HepG2 (cell line): Measurements from ENCODE around the gene SLC16A3. TPM values are rescaled to one million over a fixed set of nuclear protein-coding genes. Genes with fewer than 3 reads are reported as not detected.

Experiments used
- ATAC-seq: fragments of 200-7000 bp; cut with Tn5 transposase; 3 replicates; pipeline ENCODE4 v1.9.1; 2020; ENCODE audit warnings: mild to moderate bottlenecking, moderate library complexity
- BruUV-seq: library from RNA; stranded (reverse); fragments of 400-500 nt; replicated peaks from 2 replicates; lab custom pipeline; 2021; lab: Mats Ljungman, UMichigan
- CTCF ChIA-PET: fragments of 300-600 bp; formaldehyde crosslinking; extraction: SDS; loops from one replicate; lab custom pipeline; 2021; ENCODE audit warnings: low total read pairs, inconsistent platforms, low intra/inter-chr PET ratio; lab: Yijun Ruan, JAX
- POLR2A ChIA-PET: fragments of 350-600 bp; sonication (Branson Sonifier 250); formaldehyde crosslinking; loops from one replicate; lab custom pipeline; 2020; ENCODE audit warnings: antibody characterized with exemption, inconsistent platforms; lab: Yijun Ruan, JAX
- DNase-seq: peaks from one replicate; pipeline ENCODE4 v3.0.0-alpha.2; 2015; ENCODE audit warnings: low spot score
- FAIRE-seq: peaks from 3 replicates; lab custom pipeline; 2011; peaks lifted over from hg19 to GRCh38; lab: Jason Lieb, UNC
- H2AFZ ChIP-seq: one replicate; pipeline ENCODE4 v1.6.1; 2011; ENCODE audit warnings: low read length, inconsistent platforms
- H3K27ac ChIP-seq: fragments of 300-600 bp; 3 replicates; pipeline ENCODE4 v1.8.0; 2011; ENCODE audit warnings: mixed run types, mild to moderate bottlenecking, mixed read lengths, low read length, inconsistent platforms; ENCODE audit not compliant: insufficient read depth; ENCODE audit errors: extremely low read length
- H3K27me3 ChIP-seq, 2 experiments: fragments of 200-600 bp in 1 of 2; 2 replicates in 1 of 2; 3 replicates in 1 of 2; pipeline versions ENCODE4 v1.6.0 to v1.8.0; 2011; ENCODE audit warnings: low read length in 2 of 2, mild to moderate bottlenecking in 2 of 2, moderate library complexity in 2 of 2, inconsistent platforms in 1 of 2; ENCODE audit not compliant: insufficient read depth in 2 of 2, control insufficient read depth in 1 of 2
- H3K36me3 ChIP-seq, 2 experiments: fragments of 200-600 bp in 1 of 2; replicated peaks in 1 of 2; 2 replicates in 1 of 2; 3 replicates in 1 of 2; pipeline versions ENCODE4 v1.5.1 to v1.8.0; 2011; ENCODE audit warnings: low read length in 2 of 2, inconsistent platforms in 1 of 2; ENCODE audit not compliant: insufficient read depth in 2 of 2, control insufficient read depth in 1 of 2
- H3K4me1 ChIP-seq: 2 replicates; pipeline ENCODE4 v1.5.1; 2012; ENCODE audit warnings: low read length, inconsistent platforms; ENCODE audit not compliant: insufficient read depth
- H3K4me2 ChIP-seq: 2 replicates; pipeline ENCODE4 v1.6.0; 2011; ENCODE audit warnings: low read depth, low read length, inconsistent platforms
- H3K4me3 ChIP-seq, 3 experiments: fragments of 200-600 bp in 1 of 3; sonication (generic), shearing (Covaris generic) in 1 of 3; replicated peaks in 1 of 3; 2 replicates each; pipeline ENCODE4 v1.5.1; 2011 to 2016; ENCODE audit warnings: low read length in 3 of 3, inconsistent platforms in 2 of 3, low read depth in 2 of 3, mild to moderate bottlenecking in 2 of 3, control low read depth in 1 of 3, mixed read lengths in 1 of 3; ENCODE audit not compliant: insufficient read depth in 1 of 3
- H3K79me2 ChIP-seq: one replicate; pipeline ENCODE4 v1.6.1; 2011; ENCODE audit warnings: low read length, inconsistent platforms; ENCODE audit not compliant: insufficient read depth
- H3K9ac ChIP-seq: 2 replicates; pipeline ENCODE4 v1.6.0; 2011; ENCODE audit warnings: mild to moderate bottlenecking, low read depth, low read length, inconsistent platforms; ENCODE audit not compliant: insufficient read depth
- H3K9me3 ChIP-seq: 2 replicates; pipeline ENCODE4 v1.5.1; 2012; ENCODE audit warnings: mild to moderate bottlenecking, low read length
- H4K20me1 ChIP-seq: 2 replicates; pipeline ENCODE4 v1.6.0; 2011; ENCODE audit warnings: inconsistent platforms, mild to moderate bottlenecking, low read length, moderate library complexity; ENCODE audit not compliant: insufficient read depth
- ADNP ChIP-seq: sonication (generic); formaldehyde crosslinking; IDR thresholded peaks from 2 replicates; pipeline ENCODE4 v1.4.0; 2020; ENCODE audit warnings: missing genetic modification reagents
- DPF2 ChIP-seq: sonication (generic); formaldehyde crosslinking; IDR thresholded peaks from 2 replicates; pipeline ENCODE4 v1.4.0; 2020; ENCODE audit warnings: mild to moderate bottlenecking, low read depth, missing genetic modification reagents, borderline replicate concordance
- FOXO1 ChIP-seq: sonication (generic); formaldehyde crosslinking; IDR thresholded peaks from 2 replicates; pipeline ENCODE4 v1.4.0; 2020; ENCODE audit warnings: missing genetic modification reagents
- HOXA5 ChIP-seq: sonication (generic); formaldehyde crosslinking; IDR thresholded peaks from 2 replicates; pipeline ENCODE4 v1.4.0; 2020; ENCODE audit warnings: missing genetic modification reagents
- ISX ChIP-seq: sonication (generic); formaldehyde crosslinking; conservative IDR thresholded peaks from 2 replicates; pipeline ENCODE4 v1.5.0; 2020; ENCODE audit warnings: missing genetic modification reagents
- KLF15 ChIP-seq: sonication (generic); formaldehyde crosslinking; IDR thresholded peaks from 2 replicates; pipeline ENCODE4 v1.8.1; 2023; ENCODE audit warnings: borderline replicate concordance, mild to moderate bottlenecking, inconsistent platforms, missing genetic modification reagents, mixed read lengths
- MED1 ChIP-seq: sonication (generic); formaldehyde crosslinking; IDR thresholded peaks from 2 replicates; pipeline ENCODE4 v1.4.0; 2020; ENCODE audit warnings: missing genetic modification reagents
- MNT ChIP-seq: fragments of 450-650 bp; IDR thresholded peaks from 2 replicates; pipeline ENCODE4 v1.6.1; 2016
- NR2F6 ChIP-seq, 2 experiments: IDR thresholded peaks; 2 replicates each; pipeline ENCODE4 v1.6.1; 2016; ENCODE audit warnings: antibody characterized with exemption in 1 of 2, mild to moderate bottlenecking in 1 of 2
- PAWR ChIP-seq: sonication (generic); formaldehyde crosslinking; IDR thresholded peaks from 2 replicates; pipeline ENCODE4 v1.4.0; 2020; ENCODE audit warnings: missing genetic modification reagents, mild to moderate bottlenecking, borderline replicate concordance
- RCOR2 ChIP-seq: IDR thresholded peaks from 2 replicates; pipeline ENCODE4 v1.6.1; 2016; ENCODE audit warnings: missing biosample characterization, missing genetic modification reagents
- TAF1 ChIP-seq: sonication (generic); formaldehyde crosslinking; IDR thresholded peaks from 2 replicates; pipeline ENCODE4 v1.4.0; 2020; ENCODE audit warnings: missing genetic modification reagents
- ZBTB43 ChIP-seq: sonication (generic); formaldehyde crosslinking; conservative IDR thresholded peaks from 2 replicates; pipeline ENCODE4 v1.4.0; 2020; ENCODE audit warnings: missing genetic modification reagents
- ZBTB8A ChIP-seq: sonication (generic); formaldehyde crosslinking; IDR thresholded peaks from 2 replicates; pipeline ENCODE4 v1.4.0; 2020; ENCODE audit warnings: mild to moderate bottlenecking, low read depth, missing genetic modification reagents, borderline replicate concordance
- ZC3H13 ChIP-seq: sonication (generic); formaldehyde crosslinking; IDR thresholded peaks from 2 replicates; pipeline ENCODE4 v1.8.1; 2023; ENCODE audit warnings: mild to moderate bottlenecking, missing genetic modification reagents, moderate library complexity
- ZFAT ChIP-seq: sonication (generic); formaldehyde crosslinking; conservative IDR thresholded peaks from 2 replicates; pipeline ENCODE4 v1.8.1; 2023; ENCODE audit warnings: missing genetic modification reagents, inconsistent platforms
- ZSCAN20 ChIP-seq: sonication (generic); formaldehyde crosslinking; IDR thresholded peaks from 2 replicates; pipeline ENCODE4 v1.4.0; 2020; ENCODE audit warnings: missing genetic modification reagents, mild to moderate bottlenecking, borderline replicate concordance
- ZZZ3 ChIP-seq: sonication (generic); formaldehyde crosslinking; IDR thresholded peaks from 2 replicates; pipeline ENCODE4 v1.4.0; 2020; ENCODE audit warnings: missing genetic modification reagents, mild to moderate bottlenecking, borderline replicate concordance
- WGBS: methylation state at CpG from one replicate; pipeline ENCODE4 v1.1.6; 2017; ENCODE audit warnings: low lambda C conversion rate; 5-methylcytosine and 5-hydroxymethylcytosine counted together
- in situ Hi-C: cut with HindIII; loops from 2 replicates; pipeline ENCODE4 v1.10.0; 2017; ENCODE audit warnings: low pct_unique_long_range_greater_than_20kb; ENCODE audit not compliant: extremely low pct_ligation_motif_present
- intact Hi-C: fragments of 100-400 bp; cut with micrococcal nuclease; formaldehyde crosslinking; loops from one replicate; pipeline ENCODE4 v1.10.0; 2022; ENCODE audit not compliant: unreplicated experiment
- polyA plus RNA-seq, 8 experiments: library from polyadenylated mRNA; depleted of rRNA in 3 of 8; stranded (reverse) in 7 of 8; unstranded in 1 of 8; fragments of >200 nt; fragmentation: Illumina TruSeq in 4 of 8; extraction: Trizol in 4 of 8; gene quantifications; 2 replicates each; pipeline versions ENCODE4 v1.2.1 to v1.2.3, GENCODE V29; 2011 to 2016; ENCODE audit warnings: low read depth in 4 of 8, missing spikeins in 1 of 8, mixed read lengths in 1 of 8; ENCODE audit not compliant: insufficient read depth in 1 of 8
- total RNA-seq, 5 experiments: library from RNA; depleted of rRNA; stranded (reverse); fragments of >200 nt; fragmentation: Illumina TruSeq; extraction: Trizol; gene quantifications; 2 replicates each; pipeline ENCODE4 v1.2.3, GENCODE V29; 2016; ENCODE audit warnings: low read depth in 1 of 5
- TF ChIP-seq, protein P1 (sequence below): sonication (generic); formaldehyde crosslinking; IDR thresholded peaks from 2 replicates; pipeline ENCODE4 v1.4.0; 2020; ENCODE audit warnings: missing genetic modification reagents, mild to moderate bottlenecking, borderline replicate concordance

The SLC16A3 gene
- total and polyA plus RNA-seq, 2 of the 13 experiments (the other 11 are each of a cell fraction or from before 2014, with no cell fraction given): 242 to 349 TPM

DNA sequence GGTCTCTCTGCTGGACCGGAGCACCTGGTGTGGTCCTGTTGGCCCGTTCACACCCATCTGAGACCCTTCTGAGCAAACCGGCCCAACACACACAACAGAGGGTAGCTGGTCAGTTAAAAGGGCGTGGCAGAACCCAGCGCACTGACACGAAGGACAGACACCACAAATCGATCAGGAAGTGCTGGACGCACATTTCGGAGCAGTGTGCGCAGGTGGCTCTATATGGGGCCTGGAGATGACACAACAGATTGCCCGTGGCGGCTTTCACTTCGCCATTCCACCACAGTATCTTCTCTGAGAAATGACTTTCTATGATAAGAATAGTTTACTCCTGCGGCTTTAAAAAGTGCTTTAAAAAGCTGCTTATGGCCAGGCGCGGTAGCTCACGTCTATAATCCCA, 28.7 kb upstream of the SLC16A3 start:
- Histone ChIP-seq H3K4me1 (peaks cover 4% of the 10 kb centered on the region), H3K36me3 (peaks cover 11 to 15% of the 10 kb centered on the region in 2 experiments; a peak in 4 of 5 replicates), H3K4me2 (no peak overlapping the region), H3K27ac (no peak overlapping the region), H3K4me3 (no peak overlapping the region), H3K27me3 (no peaks in the 10 kb centered on the region), H3K9me3 (no peaks in the 10 kb centered on the region), H4K20me1 (no peaks in the 10 kb centered on the region), H3K9ac (no peak overlapping the region), H3K79me2 (no peaks in the 10 kb centered on the region), H2AFZ (no peak overlapping the region)
- no TSS peak for BruUV-seq
- intact Hi-C loops (no loop called here), in situ Hi-C loops (no loop called here)
- 95% methylated on average over 17 of the region's 17 CpGs for WGBS
- no peak for ATAC-seq
- DNase-seq: no peak
- TF ChIP-seq ISX: no peak
- no peak for TF ChIP-seq ADNP (CRISPR knock-in tag)
- no peak for TF ChIP-seq TAF1 (CRISPR knock-in tag)
- TF ChIP-seq MNT: no peak
- no peak for TF ChIP-seq ZFAT (CRISPR knock-in tag)
- no peak for TF ChIP-seq ZBTB43 (CRISPR knock-in tag)
- TF ChIP-seq ZC3H13: no peak
- TF ChIP-seq MED1 (CRISPR knock-in tag): no peak
- TF ChIP-seq NR2F6 (IDR thresholded peaks at IDR 0.05): no peak
- no peak for TF ChIP-seq NR2F6 (CRISPR knock-in tag; IDR thresholded peaks at IDR 0.05)
- no peak for TF ChIP-seq FOXO1
- TF ChIP-seq, protein P1, sequence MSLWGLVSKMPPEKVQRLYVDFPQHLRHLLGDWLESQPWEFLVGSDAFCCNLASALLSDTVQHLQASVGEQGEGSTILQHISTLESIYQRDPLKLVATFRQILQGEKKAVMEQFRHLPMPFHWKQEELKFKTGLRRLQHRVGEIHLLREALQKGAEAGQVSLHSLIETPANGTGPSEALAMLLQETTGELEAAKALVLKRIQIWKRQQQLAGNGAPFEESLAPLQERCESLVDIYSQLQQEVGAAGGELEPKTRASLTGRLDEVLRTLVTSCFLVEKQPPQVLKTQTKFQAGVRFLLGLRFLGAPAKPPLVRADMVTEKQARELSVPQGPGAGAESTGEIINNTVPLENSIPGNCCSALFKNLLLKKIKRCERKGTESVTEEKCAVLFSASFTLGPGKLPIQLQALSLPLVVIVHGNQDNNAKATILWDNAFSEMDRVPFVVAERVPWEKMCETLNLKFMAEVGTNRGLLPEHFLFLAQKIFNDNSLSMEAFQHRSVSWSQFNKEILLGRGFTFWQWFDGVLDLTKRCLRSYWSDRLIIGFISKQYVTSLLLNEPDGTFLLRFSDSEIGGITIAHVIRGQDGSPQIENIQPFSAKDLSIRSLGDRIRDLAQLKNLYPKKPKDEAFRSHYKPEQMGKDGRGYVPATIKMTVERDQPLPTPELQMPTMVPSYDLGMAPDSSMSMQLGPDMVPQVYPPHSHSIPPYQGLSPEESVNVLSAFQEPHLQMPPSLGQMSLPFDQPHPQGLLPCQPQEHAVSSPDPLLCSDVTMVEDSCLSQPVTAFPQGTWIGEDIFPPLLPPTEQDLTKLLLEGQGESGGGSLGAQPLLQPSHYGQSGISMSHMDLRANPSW (CRISPR knock-in tag): no peak
- TF ChIP-seq ZZZ3 (CRISPR knock-in tag): no peak
- no peak for TF ChIP-seq HOXA5
- no peak for TF ChIP-seq DPF2
- TF ChIP-seq ZSCAN20 (CRISPR knock-in tag): no peak
- TF ChIP-seq RCOR2 (CRISPR knock-in tag): no peak
- no peak for TF ChIP-seq ZBTB8A (CRISPR knock-in tag)
- no peak for TF ChIP-seq KLF15 (CRISPR knock-in tag)
- TF ChIP-seq PAWR (CRISPR knock-in tag): no peak
- no peak for FAIRE-seq
- CTCF ChIA-PET: no interaction called here
- POLR2A ChIA-PET: no interaction called here
